GM12874 (cell line): ENCODE results near the gene MAP3K2.

Experiments
- CTCF ChIP-seq: IDR thresholded peaks from 2 replicates; pipeline ENCODE4 v1.5.1; 2011; ENCODE audit warnings: low read depth, mild to moderate bottlenecking, control low read depth, low read length, moderate library complexity; ENCODE audit not compliant: insufficient read depth

The MAP3K2 gene

GRCh38 chr2:127279781-127280180, 108.0 kb downstream of the MAP3K2 start:
- no peak for TF ChIP-seq CTCF

- no peak for TF ChIP-seq CTCF
Observed at GRCh38 chr2:127278959-127279358, 108.8 kb downstream of the MAP3K2 start.

- no peak for TF ChIP-seq CTCF
Observed at GRCh38 chr2:127277028-127277427, 110.7 kb downstream of the MAP3K2 start.

- TF ChIP-seq CTCF: no peak
Observed at GRCh38 chr2:127275789-127276188, 112.0 kb downstream of the MAP3K2 start.

GRCh38 chr2:127275356-127275755, 112.4 kb downstream of the MAP3K2 start:
- TF ChIP-seq CTCF: no peak

- 0 out of 2 replicates have a peak, but pooled peaks have one; percentile 32 for TF ChIP-seq CTCF
Observed at GRCh38 chr2:127270663-127271062, 117.1 kb downstream of the MAP3K2 start.

- no peak for TF ChIP-seq CTCF
Observed at GRCh38 chr2:127261804-127262406, 125.9 kb downstream of the MAP3K2 start.

GRCh38 chr2:127259355-127259754, 128.4 kb downstream of the MAP3K2 start:
- no peak for TF ChIP-seq CTCF
